GM12878 (cell line): Measurements from ENCODE around the gene OCLN. TPM values are rescaled to one million over a fixed set of nuclear protein-coding genes. Genes with fewer than 3 reads are reported as not detected.

Experiments
- ATAC-seq: fragments of 200-7000 bp; cut with Tn5 transposase; 3 replicates; pipeline ENCODE4 v1.9.1; 2020; ENCODE audit warnings: mild to moderate bottlenecking, moderate library complexity
- BruUV-seq: library from RNA; stranded (reverse); fragments of 400-500 nt; replicated peaks from 2 replicates; lab custom pipeline; 2021; lab: Mats Ljungman, UMichigan
- CTCF ChIA-PET: fragments of 300-600 bp; sonication (Branson Sonifier 250); formaldehyde crosslinking; extraction: SDS; loops from one replicate; lab custom pipeline; 2021; ENCODE audit warnings: inconsistent platforms; lab: Yijun Ruan, JAX
- POLR2A ChIA-PET: fragments of 350-600 bp; formaldehyde crosslinking; extraction: SDS; loops from one replicate; lab custom pipeline; 2021; ENCODE audit warnings: inconsistent platforms; lab: Charles Lee
- RAD21 ChIA-PET: fragments of 300-600 bp; sonication (Branson Sonifier 250); formaldehyde crosslinking; loops from one replicate; lab custom pipeline; 2023; ENCODE audit warnings: antibody characterized with exemption; ENCODE audit not compliant: unreplicated experiment; lab: Charles Lee
- SMC1A ChIA-PET: fragments of 300-600 bp; sonication (Branson Sonifier 250); formaldehyde crosslinking; loops from one replicate; lab custom pipeline; 2023; ENCODE audit not compliant: unreplicated experiment, uncharacterized antibody; lab: Charles Lee
- DNase-seq: peaks from one replicate; pipeline ENCODE4 v3.0.0-alpha.2; 2011; ENCODE audit warnings: low read depth, low spot score
- FAIRE-seq: peaks from 3 replicates; lab custom pipeline; 2011; peaks lifted over from hg19 to GRCh38; lab: Jason Lieb, UNC
- H2AFZ ChIP-seq: 2 replicates; pipeline ENCODE4 v1.6.0; 2011; ENCODE audit warnings: low read depth, low read length, control low read depth; ENCODE audit not compliant: control insufficient read depth
- H3K27ac ChIP-seq: 2 replicates; pipeline ENCODE4 v1.5.1; 2011; ENCODE audit warnings: control low read depth; ENCODE audit not compliant: control insufficient read depth, insufficient read depth
- H3K27me3 ChIP-seq, 2 experiments: replicated peaks in 1 of 2; 2 replicates each; pipeline versions ENCODE4 v1.6.0 to v1.6.1; 2011; ENCODE audit warnings: low read length in 1 of 2; ENCODE audit not compliant: control insufficient read depth in 2 of 2, insufficient read depth in 2 of 2
- H3K36me3 ChIP-seq, 2 experiments: 2 replicates each; pipeline ENCODE4 v1.5.1; 2011; ENCODE audit warnings: low read length in 1 of 2; ENCODE audit not compliant: control insufficient read depth in 2 of 2, insufficient read depth in 2 of 2
- H3K4me1 ChIP-seq: 2 replicates; pipeline ENCODE4 v1.6.1; 2011; ENCODE audit warnings: mild to moderate bottlenecking, low read length, moderate library complexity, mixed read lengths; ENCODE audit not compliant: control insufficient read depth, insufficient read depth
- H3K4me2 ChIP-seq: 2 replicates; pipeline ENCODE4 v1.6.0; 2011; ENCODE audit warnings: control low read depth; ENCODE audit not compliant: control insufficient read depth, insufficient read depth
- H3K4me3 ChIP-seq: fragments of 200-600 bp; sonication (generic); 2 replicates; pipeline ENCODE4 v1.5.1; 2016
- H3K79me2 ChIP-seq: 2 replicates; pipeline ENCODE4 v1.6.0; 2011; ENCODE audit warnings: low read length; ENCODE audit not compliant: control insufficient read depth, insufficient read depth
- H3K9ac ChIP-seq: 2 replicates; pipeline ENCODE4 v1.8.0; 2011; ENCODE audit warnings: low read length, control low read depth, mixed read lengths; ENCODE audit not compliant: control insufficient read depth, insufficient read depth
- H3K9me3 ChIP-seq: replicated peaks from 3 replicates; pipeline ENCODE4 v1.5.1; 2011; ENCODE audit warnings: mild to moderate bottlenecking, low read length; ENCODE audit not compliant: control insufficient read depth, insufficient read depth
- H4K20me1 ChIP-seq: 2 replicates; pipeline ENCODE4 v1.6.0; 2011; ENCODE audit not compliant: control insufficient read depth, insufficient read depth
- BCL11A ChIP-seq: IDR thresholded peaks from 2 replicates; pipeline ENCODE4 v1.6.1; 2011; ENCODE audit warnings: low read depth, low read length
- BMI1 ChIP-seq: fragments of 450-650 bp; IDR thresholded peaks from 2 replicates; pipeline ENCODE4 v1.6.1; 2016; ENCODE audit warnings: mild to moderate bottlenecking, moderate library complexity, borderline replicate concordance
- E4F1 ChIP-seq: fragments of 450-650 bp; IDR thresholded peaks from 2 replicates; pipeline ENCODE4 v1.6.1; 2018; ENCODE audit warnings: borderline replicate concordance, mild to moderate bottlenecking; ENCODE audit not compliant: partially characterized antibody
- IRF3 ChIP-seq: fragments of 450-650 bp; IDR thresholded peaks from 2 replicates; pipeline ENCODE4 v1.6.1; 2014; ENCODE audit warnings: mild to moderate bottlenecking
- JUND ChIP-seq: IDR thresholded peaks from 2 replicates; pipeline ENCODE4 v1.6.1; 2012; ENCODE audit warnings: low read depth, mild to moderate bottlenecking, low read length, improper control_type of control experiment, moderate library complexity
- NFIC ChIP-seq: IDR thresholded peaks from 2 replicates; pipeline ENCODE4 v1.6.1; 2012; ENCODE audit warnings: low read depth, mild to moderate bottlenecking, inconsistent platforms, low read length, moderate library complexity
- RAD51 ChIP-seq: fragments of 450-650 bp; IDR thresholded peaks from 2 replicates; pipeline ENCODE4 v1.6.1; 2016; ENCODE audit warnings: moderate library complexity, mild to moderate bottlenecking, inconsistent platforms
- SIX5 ChIP-seq: IDR thresholded peaks from 2 replicates; pipeline ENCODE4 v1.6.1; 2011; ENCODE audit warnings: mild to moderate bottlenecking, low read depth, low read length, moderate library complexity; ENCODE audit not compliant: severe bottlenecking
- SMAD5 ChIP-seq: IDR thresholded peaks from 2 replicates; pipeline ENCODE4 v1.6.1; 2016; ENCODE audit warnings: antibody characterized with exemption, low read depth
- TBL1XR1 ChIP-seq: IDR thresholded peaks from 2 replicates; pipeline ENCODE4 v1.6.1; 2012; ENCODE audit warnings: low read depth, low read length, improper control_type of control experiment
- YBX1 ChIP-seq: fragments of 450-650 bp; IDR thresholded peaks from 2 replicates; pipeline ENCODE4 v1.6.1; 2016; ENCODE audit warnings: antibody characterized with exemption
- YY1 ChIP-seq: IDR thresholded peaks from 2 replicates; pipeline ENCODE4 v1.6.1; 2011; ENCODE audit warnings: low read depth, mild to moderate bottlenecking, low read length
- ZBTB11 ChIP-seq: fragments of 450-650 bp; formaldehyde crosslinking; IDR thresholded peaks from 2 replicates; pipeline ENCODE4 v1.5.0; 2022; ENCODE audit warnings: mild to moderate bottlenecking, missing genetic modification characterization
- ZNF24 ChIP-seq: fragments of 450-650 bp; IDR thresholded peaks from 2 replicates; pipeline ENCODE4 v1.6.1; 2017; ENCODE audit warnings: antibody characterized with exemption, mild to moderate bottlenecking
- ZNF274 ChIP-seq: IDR thresholded peaks from one replicate; pipeline ENCODE4 v1.8.0; 2011; ENCODE audit not compliant: insufficient read length, insufficient read depth
- ZNF384 ChIP-seq: IDR thresholded peaks from 2 replicates; pipeline ENCODE4 v1.6.1; 2012; ENCODE audit warnings: low read depth, mild to moderate bottlenecking, low read length, improper control_type of control experiment, borderline replicate concordance
- ZSCAN29 ChIP-seq: fragments of 450-650 bp; IDR thresholded peaks from 2 replicates; pipeline ENCODE4 v1.6.1; 2017; ENCODE audit warnings: mild to moderate bottlenecking, moderate library complexity
- WGBS: methylation state at CpG from one replicate; pipeline ENCODE4 v1.1.6; 2016; ENCODE audit warnings: low lambda C conversion rate; ENCODE audit not compliant: insufficient replicate concordance, insufficient coverage; ENCODE audit errors: missing lambda C conversion rate; 5-methylcytosine and 5-hydroxymethylcytosine counted together
- in situ Hi-C: fragments of 300-500 bp; cut with MboI; formaldehyde crosslinking; loops from 9 replicates; pipeline ENCODE4 v1.14.3; 2018; ENCODE audit warnings: mixed read lengths
- intact Hi-C: fragments of 100-400 bp; cut with micrococcal nuclease; formaldehyde crosslinking; loops from one replicate; pipeline ENCODE4 v1.14.2; 2022; ENCODE audit not compliant: unreplicated experiment
- polyA plus RNA-seq, 11 experiments: library from polyadenylated mRNA; depleted of rRNA in 4 of 11; unstranded in 6 of 11; stranded (reverse) in 5 of 11; fragments of >200 nt; fragmentation: Nextera tagmentation in 4 of 11; fragmentation: Illumina TruSeq in 1 of 11; extraction: Ambion mirVana in 4 of 11; extraction: Trizol in 1 of 11; gene quantifications; 1 replicate in 1 of 11; 2 replicates in 10 of 11; pipeline versions ENCODE4 v1.2.1 to v1.2.3, GENCODE V29; 2011 to 2016; ENCODE audit warnings: inconsistent platforms in 2 of 11, missing spikeins in 2 of 11, low read depth in 1 of 11
- total RNA-seq, 4 experiments: library from RNA; depleted of rRNA in 3 of 4; stranded (reverse); fragments of >200 nt in 3 of 4; fragmentation: Illumina TruSeq in 1 of 4; extraction: Trizol in 1 of 4; gene quantifications; 2 replicates each; pipeline versions ENCODE4 v1.2.1 to v1.2.3, GENCODE V29; 2013 to 2021

OCLN gene
- total and polyA plus RNA-seq, 10 of the 15 experiments (the other 5 are each of a cell fraction or from before 2014, with no cell fraction given): 2.0 to 26.5 (median 17.0) TPM

- H3K4me2 ChIP-seq: no peak overlapping the region
- H3K27me3 ChIP-seq: no peaks in the 10 kb centered on the region
- ChIA-PET CTCF (no interaction called here), RAD21 (no interaction called here), POLR2A (no interaction called here)
- in situ Hi-C loops: no loop called here
- ATAC-seq: no peak
- 89% methylated on average over 8 of the region's 8 CpGs for WGBS
- no peak overlapping the region for H3K9ac ChIP-seq
- H3K4me1 ChIP-seq: no peaks in the 10 kb centered on the region
- no peak overlapping the region for H2AFZ ChIP-seq
- intact Hi-C loops: no loop called here
- BruUV-seq: no TSS peak
- no peak for TF ChIP-seq TBL1XR1
- no peak for TF ChIP-seq YBX1
- no peak for TF ChIP-seq ZNF24
- no peak for TF ChIP-seq SMAD5
- no peak for TF ChIP-seq NFIC
- TF ChIP-seq ZBTB11 (CRISPR knock-in tag): no peak
- TF ChIP-seq BCL11A: no peak
- no peak for TF ChIP-seq E4F1
- no peak for TF ChIP-seq ZNF384
- no peak for TF ChIP-seq YY1
- no peak for TF ChIP-seq JUND
- TF ChIP-seq BMI1: no peak
- TF ChIP-seq IRF3: no peak
- no peak for TF ChIP-seq RAD51
- TF ChIP-seq ZNF274: no peak
- no peak for TF ChIP-seq ZSCAN29
- no peak for TF ChIP-seq SIX5
- TF ChIP-seq, all 136 proteins: peak for 0
- Histone ChIP-seq H3K4me3 (no peak overlapping the region), H3K36me3 (no peaks in the 10 kb centered on the region), H3K27ac (no peak overlapping the region), H3K9me3 (no peaks in the 10 kb centered on the region), H4K20me1 (no peaks in the 10 kb centered on the region), H3K79me2 (no peaks in the 10 kb centered on the region)
- FAIRE-seq: no peak
- SMC1A ChIA-PET: no interaction called here
- DNase-seq: no peak
Measured at GRCh38 chr5:69449511-69449910, 43.1 kb upstream of the OCLN start.
